Epidermal melanocyte (primary cell): ENCODE measurements around the gene TSSK2.
"Not testable (repeated sequence)": the region's sequence is repeated elsewhere in the genome, so short reads cannot be mapped to it uniquely, and the experiment has no call there.

Experiments
- DNase-seq: peaks from one replicate; pipeline ENCODE4 v3.0.0; 2011; ENCODE audit warnings: low spot score; ENCODE audit not compliant: insufficient read length

The TSSK2 gene

GRCh38 chr22:19130959-19131684, at the start of gene TSSK2:
Gene TSSK2 (plus strand): TSS chr22:19131308. CDS start chr22:19131400, 92 bp downstream.
- no peak for DNase-seq

GRCh38 chr22:19081351-19081750, 49.8 kb upstream of the TSSK2 start:
- no peak for DNase-seq

GRCh38 chr22:19082101-19082500, 49.0 kb upstream of the TSSK2 start:
- no peak for DNase-seq

GRCh38 chr22:19082793-19083192, 48.3 kb upstream of the TSSK2 start:
- DNase-seq: no peak

GRCh38 chr22:19084126-19084525, 47.0 kb upstream of the TSSK2 start:
- DNase-seq: not testable (repeated sequence)

GRCh38 chr22:19084586-19084985, 46.5 kb upstream of the TSSK2 start:
- not testable (repeated sequence) for DNase-seq

- DNase-seq: peak; percentile 60
These were observed 45.8 kb upstream of the TSSK2 start for GRCh38 chr22:19085233-19085718.

GRCh38 chr22:19086417-19086816, 44.7 kb upstream of the TSSK2 start:
- no peak for DNase-seq

GRCh38 chr22:19086896-19087295, 44.2 kb upstream of the TSSK2 start:
- no peak for DNase-seq

- DNase-seq: no peak
These were observed 42.1 kb upstream of the TSSK2 start for GRCh38 chr22:19088866-19089595.

GRCh38 chr22:19090183-19090582, 40.9 kb upstream of the TSSK2 start:
- no peak for DNase-seq

- no peak for DNase-seq
These were observed 40.5 kb upstream of the TSSK2 start for GRCh38 chr22:19090586-19091127.

GRCh38 chr22:19092725-19093124, 38.4 kb upstream of the TSSK2 start:
- DNase-seq: no peak

GRCh38 chr22:19094393-19094997, 36.6 kb upstream of the TSSK2 start:
- no peak for DNase-seq

- DNase-seq: no peak
These were observed 34.6 kb upstream of the TSSK2 start for GRCh38 chr22:19096555-19096954.

- no peak for DNase-seq
These were observed 33.6 kb upstream of the TSSK2 start for GRCh38 chr22:19097518-19097917.

- no peak for DNase-seq
These were observed 33.0 kb upstream of the TSSK2 start for GRCh38 chr22:19098157-19098556.

GRCh38 chr22:19103880-19104821, 27.0 kb upstream of the TSSK2 start:
- DNase-seq: no peak

- DNase-seq: no peak
These were observed 25.7 kb upstream of the TSSK2 start for GRCh38 chr22:19105456-19105855.

GRCh38 chr22:19105867-19106802, 25.0 kb upstream of the TSSK2 start:
- DNase-seq: no peak
